Fibroblast of lung (primary cell): ENCODE results near the gene ARSG. TPM values are rescaled to one million over a fixed set of nuclear protein-coding genes. Genes with fewer than 3 reads are reported as not detected.

Source experiments
- DNase-seq, 2 donors: peaks; one replicate each; pipeline versions ENCODE4 v3.0.0 to v3.0.0-alpha.2; 2010; ENCODE audit warnings: low read depth in 2 of 2
- H2AFZ ChIP-seq: 2 replicates; pipeline ENCODE4 v1.5.1; 2012; ENCODE audit warnings: low read length, control low read depth, inconsistent platforms
- H3K27ac ChIP-seq: 2 replicates; pipeline ENCODE4 v1.5.1; 2011; ENCODE audit warnings: low read length, control low read depth; ENCODE audit not compliant: insufficient read depth
- H3K27me3 ChIP-seq: 2 replicates; pipeline ENCODE4 v1.5.1; 2011; ENCODE audit warnings: mild to moderate bottlenecking, low read length; ENCODE audit not compliant: control insufficient read depth, insufficient read depth
- H3K36me3 ChIP-seq: 2 replicates; pipeline ENCODE4 v1.5.1; 2011; ENCODE audit warnings: low read length; ENCODE audit not compliant: control insufficient read depth, insufficient read depth
- H3K4me1 ChIP-seq: 2 replicates; pipeline ENCODE4 v1.5.1; 2011; ENCODE audit warnings: low read length; ENCODE audit not compliant: control insufficient read depth, insufficient read depth; ENCODE audit errors: extremely low read depth
- H3K4me2 ChIP-seq: 2 replicates; pipeline ENCODE4 v1.5.1; 2011; ENCODE audit warnings: low read length, control low read depth; ENCODE audit not compliant: insufficient read depth; ENCODE audit errors: extremely low read depth
- H3K4me3 ChIP-seq, 4 experiments: fragments of 200-600 bp in 1 of 4; sonication (generic) in 1 of 4; replicated peaks in 1 of 4; 2 replicates each; pipeline ENCODE4 v1.5.1; 2011 to 2016; ENCODE audit warnings: low read length in 4 of 4, low read depth in 3 of 4, mild to moderate bottlenecking in 3 of 4, control low read depth in 2 of 4, inconsistent platforms in 1 of 4, mixed read lengths in 1 of 4; ENCODE audit not compliant: insufficient read depth in 1 of 4; ENCODE audit errors: control extremely low read depth in 1 of 4
- H3K79me2 ChIP-seq: 2 replicates; pipeline ENCODE4 v1.5.1; 2012; ENCODE audit warnings: mild to moderate bottlenecking, low read length, inconsistent platforms; ENCODE audit not compliant: control insufficient read depth, insufficient read depth
- H3K9ac ChIP-seq: 2 replicates; pipeline ENCODE4 v1.5.1; 2011; ENCODE audit warnings: mild to moderate bottlenecking, low read length, control low read depth; ENCODE audit not compliant: insufficient read depth
- H3K9me3 ChIP-seq: 2 replicates; pipeline ENCODE4 v1.5.1; 2012; ENCODE audit warnings: low read depth, low read length; ENCODE audit not compliant: control insufficient read depth, insufficient read depth
- H4K20me1 ChIP-seq: 2 replicates; pipeline ENCODE4 v1.5.1; 2011; ENCODE audit warnings: low read length; ENCODE audit not compliant: control insufficient read depth, insufficient read depth; ENCODE audit errors: extremely low read depth
- CTCF ChIP-seq, 2 donors: IDR thresholded peaks in 1 of 2; conservative IDR thresholded peaks in 1 of 2; 1 replicate in 1 of 2; 2 replicates in 1 of 2; pipeline ENCODE4 v1.5.1; 2011 to 2012; ENCODE audit warnings: low read length in 2 of 2, control low read depth in 1 of 2, inconsistent platforms in 1 of 2, low read depth in 1 of 2, mild to moderate bottlenecking in 1 of 2
- EZH2 ChIP-seq: IDR thresholded peaks from 2 replicates; pipeline ENCODE4 v1.5.1; 2012; ENCODE audit warnings: low read length, control low read depth, mild to moderate bottlenecking; ENCODE audit errors: missing control alignments
- polyA plus RNA-seq, 2 donors: library from polyadenylated mRNA; depleted of rRNA in 1 of 2; stranded (reverse) in 1 of 2; unstranded in 1 of 2; fragments of >200 nt; gene quantifications; 2 replicates each; pipeline ENCODE4 v1.2.1, GENCODE V29; 2011 to 2012; ENCODE audit warnings: missing spikeins in 1 of 2
- total RNA-seq: library from RNA; depleted of rRNA; stranded (reverse); fragments of >200 nt; gene quantifications from 2 replicates; pipeline ENCODE4 v1.2.1, GENCODE V29; 2014

The ARSG gene
- total and polyA plus RNA-seq, 2 donors (not counting 1 experiment from before 2014, with no cell fraction given): 3.5 to 8.1 TPM

- Histone ChIP-seq H2AFZ (peak overlapping the region; percentile 48), H3K27me3 (no peaks in the 10 kb centered on the region), H3K36me3 (no peaks in the 10 kb centered on the region), H3K4me3 (peak overlapping the region in 1 of 4 experiments; percentile 1), H3K27ac (peak overlapping the region; percentile 14), H3K79me2 (no peaks in the 10 kb centered on the region), H4K20me1 (no peaks in the 10 kb centered on the region), H3K9me3 (no peaks in the 10 kb centered on the region), H3K4me2 (no peak overlapping the region), H3K9ac (no peak overlapping the region), H3K4me1 (peaks cover 6% of the 10 kb centered on the region)
- peak; percentile 62 to 86 for DNase-seq
- no peak for TF ChIP-seq EZH2
- TF ChIP-seq CTCF (conservative IDR thresholded peaks at IDR 0.05 in 1 of 2, IDR thresholded peaks at IDR 0.05 in 1 of 2; ENCODE audit: low read depth in 1 of 2, low read length in 2 of 2): peak; percentile 90 to 92
These were observed 107.7 kb downstream of the ARSG start for GRCh38 chr17:68398691-68399637.

- no peaks in the 10 kb centered on the region for H3K36me3 ChIP-seq
- H3K4me3 ChIP-seq: peak overlapping the region in 1 of 4 experiments; percentile 1
- no peaks in the 10 kb centered on the region for H3K79me2 ChIP-seq
- no peak overlapping the region for H3K9ac ChIP-seq
- TF ChIP-seq EZH2 (no peak), CTCF (conservative IDR thresholded peaks at IDR 0.05 in 1 of 2, IDR thresholded peaks at IDR 0.05 in 1 of 2; ENCODE audit: low read depth in 1 of 2, low read length in 2 of 2) (no peak)
- peaks cover 6% of the 10 kb centered on the region for H3K4me1 ChIP-seq
- H3K27me3 ChIP-seq: no peaks in the 10 kb centered on the region
- H2AFZ ChIP-seq: peak overlapping the region; percentile 8
- no peak overlapping the region for H3K27ac ChIP-seq
- no peak overlapping the region for H3K4me2 ChIP-seq
- H4K20me1 ChIP-seq: no peaks in the 10 kb centered on the region
- H3K9me3 ChIP-seq: no peaks in the 10 kb centered on the region
- DNase-seq: peak; percentile 31 to 66
These were observed 108.5 kb downstream of the ARSG start for GRCh38 chr17:68399638-68400403.

GRCh38 chr17:68400404-68400735 is 109.1 kb downstream of the ARSG start:
- no peak overlapping the region for H3K4me3 ChIP-seq
- H3K27me3 ChIP-seq: no peaks in the 10 kb centered on the region
- no peak overlapping the region for H2AFZ ChIP-seq
- no peak overlapping the region for H3K4me2 ChIP-seq
- H3K9me3 ChIP-seq: no peaks in the 10 kb centered on the region
- H4K20me1 ChIP-seq: no peaks in the 10 kb centered on the region
- no peak for DNase-seq
- no peaks in the 10 kb centered on the region for H3K36me3 ChIP-seq
- peaks cover 6% of the 10 kb centered on the region for H3K4me1 ChIP-seq
- H3K79me2 ChIP-seq: no peaks in the 10 kb centered on the region
- H3K27ac ChIP-seq: no peak overlapping the region
- no peak overlapping the region for H3K9ac ChIP-seq
- TF ChIP-seq CTCF (conservative IDR thresholded peaks at IDR 0.05 in 1 of 2, IDR thresholded peaks at IDR 0.05 in 1 of 2; ENCODE audit: low read depth in 1 of 2, low read length in 2 of 2): no peak
- no peak for TF ChIP-seq EZH2
